HepG2 (cell line): ENCODE measurements around the gene CIROP. TPM values are rescaled to one million over a fixed set of nuclear protein-coding genes. Genes with fewer than 3 reads are reported as not detected.
A peak's percentile ranks its signal among the peaks of the same experiment; 100 is the strongest.

Source experiments
- AGO2 ChIP-seq: fragments of 200-400 bp; formaldehyde crosslinking; optimal IDR thresholded peaks from 2 replicates; pipeline ENCODE3; 2017; ENCODE audit warnings: mild to moderate bottlenecking, low read depth, low read length, moderate library complexity
- BRCA1 ChIP-seq: sonication (generic); formaldehyde crosslinking; IDR thresholded peaks from 2 replicates; pipeline ENCODE4 v1.4.0; 2020; ENCODE audit warnings: missing genetic modification reagents
- CBX5 ChIP-seq: sonication (generic); formaldehyde crosslinking; IDR thresholded peaks from 2 replicates; pipeline ENCODE4 v1.4.0; 2020; ENCODE audit warnings: missing genetic modification reagents, borderline replicate concordance
- DMTF1 ChIP-seq: sonication (generic); formaldehyde crosslinking; IDR thresholded peaks from 2 replicates; pipeline ENCODE4 v1.4.0; 2020; ENCODE audit warnings: mild to moderate bottlenecking, missing genetic modification reagents
- HMG20B ChIP-seq: conservative IDR thresholded peaks from 2 replicates; pipeline ENCODE4 v1.6.1; 2016; ENCODE audit warnings: missing genetic modification reagents, missing compliant biosample characterization
- HOXA7 ChIP-seq: sonication (generic); formaldehyde crosslinking; IDR thresholded peaks from 2 replicates; pipeline ENCODE4 v1.8.1; 2022; ENCODE audit warnings: mild to moderate bottlenecking, missing genetic modification reagents, moderate library complexity
- MAX ChIP-seq: IDR thresholded peaks from 2 replicates; pipeline ENCODE4 v1.6.1; 2012; ENCODE audit warnings: inconsistent platforms
- NFATC3 ChIP-seq: sonication (generic); formaldehyde crosslinking; IDR thresholded peaks from 2 replicates; pipeline ENCODE4 v1.5.1; 2020; ENCODE audit warnings: mild to moderate bottlenecking, missing genetic modification reagents
- RARA ChIP-seq: IDR thresholded peaks from 2 replicates; pipeline ENCODE4 v1.6.1; 2016; ENCODE audit warnings: missing genetic modification reagents, missing compliant biosample characterization
- SYNCRIP ChIP-seq: fragments of 200-400 bp; formaldehyde crosslinking; IDR thresholded peaks from 2 replicates; pipeline ENCODE4 v1.6.1; 2018; ENCODE audit warnings: mild to moderate bottlenecking, low read depth, low read length; ENCODE audit not compliant: insufficient read depth
- ZNF572 ChIP-seq: sonication (generic); formaldehyde crosslinking; IDR thresholded peaks from 2 replicates; pipeline ENCODE4 v1.5.1; 2020; ENCODE audit warnings: mild to moderate bottlenecking, missing genetic modification reagents
- ZNF766 ChIP-seq: sonication (generic); formaldehyde crosslinking; IDR thresholded peaks from 2 replicates; pipeline ENCODE4 v1.5.0; 2020; ENCODE audit warnings: missing genetic modification reagents, borderline replicate concordance
- ZNF776 ChIP-seq: sonication (generic); formaldehyde crosslinking; IDR thresholded peaks from 2 replicates; pipeline ENCODE4 v1.4.0; 2020; ENCODE audit warnings: mild to moderate bottlenecking, missing genetic modification reagents
- polyA plus RNA-seq, 8 experiments: library from polyadenylated mRNA; depleted of rRNA in 3 of 8; stranded (reverse) in 7 of 8; unstranded in 1 of 8; fragments of >200 nt; fragmentation: Illumina TruSeq in 4 of 8; extraction: Trizol in 4 of 8; gene quantifications; 2 replicates each; pipeline versions ENCODE4 v1.2.1 to v1.2.3, GENCODE V29; 2011 to 2016; ENCODE audit warnings: low read depth in 4 of 8, missing spikeins in 1 of 8, mixed read lengths in 1 of 8; ENCODE audit not compliant: insufficient read depth in 1 of 8
- total RNA-seq, 5 experiments: library from RNA; depleted of rRNA; stranded (reverse); fragments of >200 nt; fragmentation: Illumina TruSeq; extraction: Trizol; gene quantifications; 2 replicates each; pipeline ENCODE4 v1.2.3, GENCODE V29; 2016; ENCODE audit warnings: low read depth in 1 of 5
- TF ChIP-seq, protein P1 (sequence below): sonication (generic); formaldehyde crosslinking; IDR thresholded peaks from 2 replicates; pipeline ENCODE4 v1.4.0; 2020; ENCODE audit warnings: missing genetic modification reagents, borderline replicate concordance
- TF ChIP-seq, protein P2 (sequence below): sonication (generic); formaldehyde crosslinking; IDR thresholded peaks from 2 replicates; pipeline ENCODE4 v1.4.0; 2020; ENCODE audit warnings: missing genetic modification reagents, mild to moderate bottlenecking, borderline replicate concordance
- TF ChIP-seq, protein P3 (sequence below): sonication (generic); formaldehyde crosslinking; IDR thresholded peaks from 2 replicates; pipeline ENCODE4 v1.9.0; 2022; ENCODE audit warnings: missing genetic modification reagents, mild to moderate bottlenecking, borderline replicate concordance
- TF ChIP-seq, protein P4 (sequence below): sonication (generic); formaldehyde crosslinking; IDR thresholded peaks from 2 replicates; pipeline ENCODE4 v1.9.0; 2021; ENCODE audit warnings: missing genetic modification reagents, borderline replicate concordance

The CIROP gene
- total and polyA plus RNA-seq, 2 of the 13 experiments (the other 11 are each of a cell fraction or from before 2014, with no cell fraction given): 0.07 TPM; not detected in 1

- no peak for TF ChIP-seq SYNCRIP
- no peak for TF ChIP-seq DMTF1 (CRISPR knock-in tag)
- TF ChIP-seq, protein P1, sequence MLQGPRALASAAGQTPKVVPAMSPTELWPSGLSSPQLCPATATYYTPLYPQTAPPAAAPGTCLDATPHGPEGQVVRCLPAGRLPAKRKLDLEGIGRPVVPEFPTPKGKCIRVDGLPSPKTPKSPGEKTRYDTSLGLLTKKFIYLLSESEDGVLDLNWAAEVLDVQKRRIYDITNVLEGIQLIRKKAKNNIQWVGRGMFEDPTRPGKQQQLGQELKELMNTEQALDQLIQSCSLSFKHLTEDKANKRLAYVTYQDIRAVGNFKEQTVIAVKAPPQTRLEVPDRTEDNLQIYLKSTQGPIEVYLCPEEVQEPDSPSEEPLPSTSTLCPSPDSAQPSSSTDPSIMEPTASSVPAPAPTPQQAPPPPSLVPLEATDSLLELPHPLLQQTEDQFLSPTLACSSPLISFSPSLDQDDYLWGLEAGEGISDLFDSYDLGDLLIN (CRISPR knock-in tag): no peak
- peak; percentile 42; the same call in 1 of the 2 replicates for TF ChIP-seq RARA
- TF ChIP-seq CBX5 (CRISPR knock-in tag): peak; percentile 94; the same call in 1 of the 2 replicates
- no peak for TF ChIP-seq HOXA7 (CRISPR knock-in tag)
- TF ChIP-seq ZNF572: peak; percentile 95; the same call in 1 of the 2 replicates
- TF ChIP-seq, protein P2, sequence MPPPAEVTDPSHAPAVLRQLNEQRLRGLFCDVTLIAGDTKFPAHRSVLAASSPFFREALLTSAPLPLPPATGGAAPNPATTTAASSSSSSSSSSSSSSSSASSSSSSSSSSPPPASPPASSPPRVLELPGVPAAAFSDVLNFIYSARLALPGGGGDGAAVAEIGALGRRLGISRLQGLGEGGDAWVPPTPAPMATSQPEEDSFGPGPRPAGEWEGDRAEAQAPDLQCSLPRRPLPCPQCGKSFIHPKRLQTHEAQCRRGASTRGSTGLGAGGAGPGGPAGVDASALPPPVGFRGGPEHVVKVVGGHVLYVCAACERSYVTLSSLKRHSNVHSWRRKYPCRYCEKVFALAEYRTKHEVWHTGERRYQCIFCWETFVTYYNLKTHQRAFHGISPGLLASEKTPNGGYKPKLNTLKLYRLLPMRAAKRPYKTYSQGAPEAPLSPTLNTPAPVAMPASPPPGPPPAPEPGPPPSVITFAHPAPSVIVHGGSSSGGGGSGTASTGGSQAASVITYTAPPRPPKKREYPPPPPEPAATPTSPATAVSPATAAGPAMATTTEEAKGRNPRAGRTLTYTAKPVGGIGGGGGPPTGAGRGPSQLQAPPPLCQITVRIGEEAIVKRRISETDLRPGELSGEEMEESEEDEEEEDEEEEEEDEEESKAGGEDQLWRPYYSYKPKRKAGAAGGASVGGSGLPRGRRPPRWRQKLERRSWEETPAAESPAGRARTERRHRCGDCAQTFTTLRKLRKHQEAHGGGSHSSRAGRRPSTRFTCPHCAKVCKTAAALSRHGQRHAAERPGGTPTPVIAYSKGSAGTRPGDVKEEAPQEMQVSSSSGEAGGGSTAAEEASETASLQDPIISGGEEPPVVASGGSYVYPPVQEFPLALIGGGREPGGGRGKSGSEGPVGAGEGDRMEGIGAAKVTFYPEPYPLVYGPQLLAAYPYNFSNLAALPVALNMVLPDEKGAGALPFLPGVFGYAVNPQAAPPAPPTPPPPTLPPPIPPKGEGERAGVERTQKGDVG (CRISPR knock-in tag): no peak
- peak; percentile 79; the same call in 1 of the 2 replicates for TF ChIP-seq BRCA1 (CRISPR knock-in tag)
- TF ChIP-seq ZNF766 (CRISPR knock-in tag): peak; percentile 89; the same call in 1 of the 2 replicates
- TF ChIP-seq, protein P3, sequence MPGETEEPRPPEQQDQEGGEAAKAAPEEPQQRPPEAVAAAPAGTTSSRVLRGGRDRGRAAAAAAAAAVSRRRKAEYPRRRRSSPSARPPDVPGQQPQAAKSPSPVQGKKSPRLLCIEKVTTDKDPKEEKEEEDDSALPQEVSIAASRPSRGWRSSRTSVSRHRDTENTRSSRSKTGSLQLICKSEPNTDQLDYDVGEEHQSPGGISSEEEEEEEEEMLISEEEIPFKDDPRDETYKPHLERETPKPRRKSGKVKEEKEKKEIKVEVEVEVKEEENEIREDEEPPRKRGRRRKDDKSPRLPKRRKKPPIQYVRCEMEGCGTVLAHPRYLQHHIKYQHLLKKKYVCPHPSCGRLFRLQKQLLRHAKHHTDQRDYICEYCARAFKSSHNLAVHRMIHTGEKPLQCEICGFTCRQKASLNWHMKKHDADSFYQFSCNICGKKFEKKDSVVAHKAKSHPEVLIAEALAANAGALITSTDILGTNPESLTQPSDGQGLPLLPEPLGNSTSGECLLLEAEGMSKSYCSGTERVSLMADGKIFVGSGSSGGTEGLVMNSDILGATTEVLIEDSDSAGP (CRISPR knock-in tag): peak; percentile 83
- TF ChIP-seq MAX: no peak; the same call in 1 of the 2 replicates
- no peak for TF ChIP-seq ZNF776 (CRISPR knock-in tag)
- TF ChIP-seq NFATC3 (CRISPR knock-in tag): no peak
- TF ChIP-seq AGO2: no peak
- TF ChIP-seq, protein P4, sequence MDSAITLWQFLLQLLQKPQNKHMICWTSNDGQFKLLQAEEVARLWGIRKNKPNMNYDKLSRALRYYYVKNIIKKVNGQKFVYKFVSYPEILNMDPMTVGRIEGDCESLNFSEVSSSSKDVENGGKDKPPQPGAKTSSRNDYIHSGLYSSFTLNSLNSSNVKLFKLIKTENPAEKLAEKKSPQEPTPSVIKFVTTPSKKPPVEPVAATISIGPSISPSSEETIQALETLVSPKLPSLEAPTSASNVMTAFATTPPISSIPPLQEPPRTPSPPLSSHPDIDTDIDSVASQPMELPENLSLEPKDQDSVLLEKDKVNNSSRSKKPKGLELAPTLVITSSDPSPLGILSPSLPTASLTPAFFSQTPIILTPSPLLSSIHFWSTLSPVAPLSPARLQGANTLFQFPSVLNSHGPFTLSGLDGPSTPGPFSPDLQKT (CRISPR knock-in tag): no peak
- TF ChIP-seq HMG20B (CRISPR knock-in tag): peak; percentile 74; the same call in 1 of the 2 replicates
Measured at GRCh38 chr14:23120541-23121251, 15.9 kb upstream of the CIROP start (continued).
